ENCODE data around the gene USP3. TPM values are rescaled to one million over a fixed set of nuclear protein-coding genes. Genes with fewer than 3 reads are reported as not detected.
"Not testable (repeated sequence)": the region's sequence is repeated elsewhere in the genome, so short reads cannot be mapped to it uniquely, and the experiment has no call there.

USP3 gene
- total RNA-seq, 1 donor from 2014 or later: 13.7 TPM

DNA sequence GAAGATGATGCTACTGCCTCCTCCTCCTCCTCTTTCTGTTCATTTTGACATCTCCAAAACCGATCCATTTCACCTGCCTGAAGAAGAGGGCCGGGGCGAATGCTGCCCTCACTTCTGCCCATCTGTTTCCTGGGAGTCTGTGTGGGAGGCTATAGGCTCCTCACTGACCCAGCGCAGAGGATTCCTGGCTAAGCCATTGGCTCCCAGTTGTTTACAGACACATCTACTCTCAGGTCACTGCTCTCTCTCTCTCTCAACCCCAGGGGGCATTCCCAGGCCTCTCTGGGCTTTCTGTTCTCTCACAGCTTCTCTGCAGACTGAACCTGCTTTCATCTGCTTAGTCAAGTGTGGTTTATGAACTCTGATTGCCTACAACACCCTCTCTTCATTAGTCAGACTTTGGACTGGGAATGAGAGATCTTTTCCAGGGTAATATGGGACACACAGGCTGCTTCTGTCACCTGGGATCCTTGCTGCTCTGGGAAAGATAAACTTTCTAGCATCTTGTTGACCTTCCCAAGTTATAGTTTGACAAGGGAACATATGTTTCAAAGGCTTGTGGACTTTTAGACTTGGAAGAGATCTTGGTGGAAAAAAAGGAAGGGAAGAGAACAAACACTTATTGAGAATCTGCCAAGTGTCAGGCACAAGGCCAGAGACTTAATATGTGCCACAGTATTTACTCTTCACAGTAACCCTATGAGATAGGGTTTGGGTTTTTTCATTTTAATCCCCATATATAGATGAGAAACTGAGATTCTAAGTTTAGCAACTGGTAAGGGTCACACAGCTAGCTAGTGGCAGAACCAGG is 30.2 kb upstream of the USP3 start:
- intact Hi-C loops (cut with DNase I): no loop called here
- ATAC-seq (peak; percentile 28), DNase-seq (ENCODE audit: missing footprints) (no peak)

DNA sequence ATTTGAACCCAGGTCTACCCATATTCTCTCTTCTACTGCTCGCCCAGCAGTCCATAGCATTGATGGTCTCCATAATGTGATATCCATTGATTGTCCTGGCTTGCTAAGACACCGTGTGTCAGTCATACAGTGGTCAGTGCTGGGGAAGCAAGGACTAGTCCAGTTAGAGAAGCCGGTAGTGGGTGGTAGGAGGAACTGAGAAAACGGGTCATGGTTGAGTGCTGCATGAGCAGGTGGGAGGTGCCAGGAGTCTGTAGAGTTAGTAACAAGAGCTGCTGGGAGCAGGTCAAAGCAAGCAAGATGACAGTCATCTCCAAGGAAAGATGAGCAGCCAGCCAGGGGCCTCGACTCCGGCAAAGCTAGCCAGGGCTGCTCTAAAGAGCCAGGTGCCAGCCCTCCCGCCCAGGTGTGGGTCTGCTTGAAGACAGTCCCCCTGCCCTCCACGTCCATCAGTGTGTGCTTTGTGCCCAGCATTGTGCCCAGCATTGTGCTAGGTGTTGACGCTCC is 29.5 kb upstream of the USP3 start:
- DNase-seq (ENCODE audit: missing footprints): no peak
- peak; percentile 23 for ATAC-seq
- intact Hi-C loops (cut with DNase I): no loop called here

DNA sequence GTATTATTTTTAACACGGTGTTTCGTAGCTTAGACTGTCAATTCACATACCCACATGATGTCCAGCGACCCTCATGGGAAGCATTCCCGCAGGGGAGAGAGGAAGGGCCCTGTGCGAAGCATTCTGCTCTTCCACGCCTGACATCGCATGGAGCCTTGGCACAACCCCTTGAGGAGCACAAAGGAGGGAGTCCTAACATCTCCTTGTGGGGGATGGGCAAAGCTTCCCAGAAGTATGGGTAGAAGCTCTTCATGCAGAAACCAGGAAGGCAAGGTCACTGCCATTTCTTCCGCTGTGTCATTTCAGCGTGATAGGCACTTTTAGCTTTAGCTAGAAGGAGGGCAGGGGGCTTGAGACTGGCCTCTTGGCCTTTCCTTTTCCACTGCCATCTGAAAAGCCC is 28.7 kb upstream of the USP3 start:
- DNase-seq (ENCODE audit: missing footprints) (no peak), ATAC-seq (no peak)
- intact Hi-C loops (cut with DNase I): no loop called here

GRCh38 chr15:63476229-63476632 is 28.2 kb upstream of the USP3 start:
- ATAC-seq: no peak
- intact Hi-C loops (cut with DNase I): no loop called here
- DNase-seq (ENCODE audit: missing footprints): no peak

DNA sequence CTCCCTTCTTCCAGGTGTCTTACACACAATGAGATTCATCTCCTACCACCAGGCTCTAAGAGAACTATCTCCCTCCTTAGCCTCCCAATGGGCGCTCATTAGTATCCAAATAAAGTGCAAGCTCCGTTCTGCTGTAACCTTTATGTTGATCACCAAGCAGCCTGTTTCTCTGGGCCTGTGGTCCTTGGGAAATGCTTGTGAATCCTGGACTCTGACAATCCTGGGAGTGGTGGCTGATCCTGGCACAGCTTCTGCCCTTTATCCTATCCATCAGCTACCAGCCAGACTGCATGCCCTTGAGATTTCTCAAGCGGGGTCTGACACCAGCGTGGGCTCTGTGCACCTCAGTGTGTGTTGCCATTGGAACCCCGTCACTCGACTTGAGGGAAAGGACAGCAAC is 26.1 kb upstream of the USP3 start:
- DNase-seq (ENCODE audit: missing footprints): no peak
- intact Hi-C loops (cut with DNase I): no loop called here
- no peak for ATAC-seq

GRCh38 chr15:63480441-63480821 is 24.0 kb upstream of the USP3 start:
- ATAC-seq (no peak), DNase-seq (ENCODE audit: missing footprints) (no peak)
- intact Hi-C loops (cut with DNase I): no loop called here

- no peak for ATAC-seq
- intact Hi-C loops (cut with DNase I): no loop called here
- DNase-seq (ENCODE audit: missing footprints): no peak
These were observed 23.1 kb upstream of the USP3 start for GRCh38 chr15:63481105-63481810.

DNA sequence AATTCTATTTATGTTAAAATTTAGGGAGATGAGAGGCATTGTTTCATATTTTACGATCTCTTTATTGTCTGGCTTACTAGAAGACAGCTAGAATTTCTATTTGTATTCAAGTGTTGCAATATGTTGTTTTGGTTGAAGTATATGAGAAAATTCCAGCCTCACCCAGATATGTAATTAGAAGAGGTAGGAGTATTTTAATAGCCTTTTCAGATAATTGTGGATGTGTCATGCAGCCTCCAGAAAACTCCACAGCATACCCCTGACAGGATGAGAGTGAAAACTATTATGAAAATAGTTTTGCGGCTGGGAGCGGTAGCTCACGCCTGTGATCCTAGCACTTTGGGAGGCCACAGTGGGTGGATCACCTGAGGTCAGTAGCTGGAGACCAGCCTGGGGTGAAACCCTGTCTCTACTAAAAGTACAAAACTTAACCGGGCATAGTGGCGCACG is 21.5 kb upstream of the USP3 start:
- no peak for DNase-seq (ENCODE audit: missing footprints)
- intact Hi-C loops (cut with DNase I): no loop called here

GRCh38 chr15:63483521-63484371 is 20.6 kb upstream of the USP3 start:
- no peak for ATAC-seq
- intact Hi-C loops (cut with DNase I): no loop called here

More for the DNA sequence above, 21.5 kb upstream of the USP3 start:
- no peak for ATAC-seq

DNA sequence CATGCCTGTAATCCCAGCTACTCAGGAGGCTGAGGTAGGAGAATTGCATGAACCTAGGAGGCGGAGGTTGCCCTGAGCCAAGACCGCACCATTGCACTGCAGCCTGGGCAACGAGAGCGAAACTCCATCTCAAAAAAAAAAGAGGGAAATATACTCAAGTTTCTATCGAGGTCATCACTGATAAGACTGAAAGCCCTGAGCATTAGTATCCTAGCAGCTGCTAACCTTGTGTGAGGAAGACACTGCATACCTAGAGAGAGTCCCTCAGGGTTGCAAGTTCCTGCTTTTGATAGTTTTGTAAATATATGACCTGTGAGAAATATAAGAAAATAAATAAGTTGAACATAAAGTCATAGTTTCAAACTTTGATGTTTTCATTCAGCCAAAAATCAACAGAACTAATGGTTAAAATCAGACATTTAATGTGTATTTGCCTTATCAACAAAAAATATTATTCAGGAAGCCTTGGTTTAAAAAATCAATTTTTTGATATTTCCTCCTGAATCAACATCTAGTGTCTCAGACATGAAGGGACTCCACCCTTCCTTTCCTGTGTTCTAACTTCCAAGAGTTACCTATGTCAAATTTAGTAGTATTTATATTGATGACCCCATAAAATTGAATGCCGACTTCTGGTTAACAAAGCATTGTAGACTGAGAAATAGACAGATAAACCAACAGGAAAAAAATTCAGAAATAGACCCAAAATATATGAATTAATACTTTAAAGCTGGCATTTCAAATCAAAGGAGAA is 19.8 kb upstream of the USP3 start:
- intact Hi-C loops (cut with DNase I): no loop called here
- no peak for DNase-seq (ENCODE audit: missing footprints)
- no peak for ATAC-seq

More at GRCh38 chr15:63483521-63484371, 20.6 kb upstream of the USP3 start:
- DNase-seq (ENCODE audit: missing footprints): no peak

DNA sequence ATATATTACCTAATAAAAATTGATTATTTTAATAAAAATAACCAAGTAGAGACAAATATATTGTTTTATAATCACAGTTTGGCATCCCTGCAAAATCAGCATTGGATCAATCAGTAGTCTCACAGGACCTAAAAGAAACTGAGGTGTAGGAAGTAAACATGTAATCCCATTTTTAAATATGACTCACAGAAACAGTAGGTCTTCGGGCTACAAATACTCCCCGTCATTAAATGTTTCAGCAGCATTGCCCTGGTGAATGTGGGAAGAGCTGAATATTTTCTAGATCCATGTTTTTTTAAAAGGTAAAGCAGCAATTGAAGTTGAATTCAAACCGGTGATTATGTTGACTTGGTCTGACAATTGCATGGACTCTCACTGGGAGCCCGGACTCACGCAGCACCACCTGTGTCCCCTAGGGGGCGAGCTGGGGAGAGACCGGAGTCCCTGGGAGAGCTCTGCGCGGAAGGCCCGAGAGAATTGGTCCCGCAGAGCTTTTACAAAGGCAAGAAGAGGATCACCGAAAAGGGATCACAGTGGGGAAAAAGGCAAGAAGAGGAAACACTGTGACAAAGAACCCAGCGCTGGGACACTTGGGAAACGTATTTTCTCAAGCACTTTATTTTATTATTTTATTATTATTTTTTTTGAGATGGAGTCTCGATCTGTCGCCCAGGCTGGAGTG is 17.2 kb upstream of the USP3 start:
- intact Hi-C loops (cut with DNase I): loop anchor here (1.0 kb wide), 1 partner anchor 112 kb away; no protein-coding TSS in a partner anchor
- DNase-seq (ENCODE audit: missing footprints) (peak; percentile 94), ATAC-seq (peak; percentile 90)

DNA sequence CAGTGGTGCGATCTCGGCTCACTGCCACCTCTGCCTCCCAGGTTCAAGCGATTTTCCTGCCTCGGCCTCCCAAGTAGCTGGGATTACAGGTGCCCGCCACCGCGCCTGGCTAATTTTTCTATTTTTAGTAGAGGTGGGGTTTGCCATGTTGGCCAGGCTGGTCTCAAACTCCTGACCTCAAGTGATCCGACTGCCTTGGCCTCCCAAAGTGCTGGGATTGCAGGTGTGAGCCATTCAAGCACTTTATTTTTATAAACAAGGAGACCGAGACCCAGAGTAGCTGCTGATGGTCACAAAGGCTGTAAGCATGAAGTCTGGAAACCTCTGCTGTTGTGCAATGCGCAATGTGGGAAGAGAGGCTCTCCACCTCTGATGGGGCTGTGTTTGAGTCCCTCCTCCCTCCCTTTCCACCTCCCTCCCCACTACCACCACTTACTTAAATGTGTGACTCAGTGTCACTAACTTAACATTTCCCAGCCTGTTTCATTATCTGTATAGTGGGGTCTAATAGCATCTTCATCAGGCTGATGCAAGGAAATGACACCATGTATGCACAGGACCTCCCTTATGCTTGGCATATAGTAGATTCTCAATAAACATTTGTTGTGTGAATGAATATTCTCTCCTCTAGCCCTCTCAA is 16.5 kb upstream of the USP3 start:
- intact Hi-C loops (cut with DNase I): loop anchor here (1.0 kb wide), 1 partner anchor 111 kb away; no protein-coding TSS in a partner anchor
- not testable (repeated sequence) for ATAC-seq; DNase-seq (ENCODE audit: missing footprints)

GRCh38 chr15:63488398-63488960 is 15.9 kb upstream of the USP3 start:
- ATAC-seq: no peak
- intact Hi-C loops (cut with DNase I): no loop called here

DNA sequence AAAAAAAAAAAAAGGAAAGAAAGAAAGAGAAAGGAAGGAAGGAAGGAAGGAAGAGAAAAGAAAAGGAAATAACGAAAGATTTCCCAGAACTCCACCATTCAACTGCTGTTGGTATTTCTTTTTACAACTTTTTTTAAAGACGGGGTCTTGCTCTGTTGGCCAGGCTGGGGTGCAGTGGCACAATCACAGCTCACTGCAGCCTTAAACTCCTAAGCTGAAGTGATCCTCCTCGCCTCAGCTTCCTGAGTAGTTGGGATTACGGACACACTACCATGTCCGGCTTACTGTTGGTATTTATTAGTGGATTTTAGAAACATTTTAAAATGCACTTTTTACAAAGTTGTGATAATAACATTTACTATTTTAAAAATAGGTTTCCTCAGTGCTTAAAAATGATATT is 15.0 kb upstream of the USP3 start:
- no peak for ATAC-seq
- intact Hi-C loops (cut with DNase I): no loop called here

More at GRCh38 chr15:63488398-63488960, 15.9 kb upstream of the USP3 start:
- no peak for DNase-seq (ENCODE audit: missing footprints)

GRCh38 chr15:63490345-63491034 is 13.9 kb upstream of the USP3 start:
- intact Hi-C loops (cut with DNase I): no loop called here

More for the DNA sequence above, 15.0 kb upstream of the USP3 start:
- no peak for DNase-seq (ENCODE audit: missing footprints)

DNA sequence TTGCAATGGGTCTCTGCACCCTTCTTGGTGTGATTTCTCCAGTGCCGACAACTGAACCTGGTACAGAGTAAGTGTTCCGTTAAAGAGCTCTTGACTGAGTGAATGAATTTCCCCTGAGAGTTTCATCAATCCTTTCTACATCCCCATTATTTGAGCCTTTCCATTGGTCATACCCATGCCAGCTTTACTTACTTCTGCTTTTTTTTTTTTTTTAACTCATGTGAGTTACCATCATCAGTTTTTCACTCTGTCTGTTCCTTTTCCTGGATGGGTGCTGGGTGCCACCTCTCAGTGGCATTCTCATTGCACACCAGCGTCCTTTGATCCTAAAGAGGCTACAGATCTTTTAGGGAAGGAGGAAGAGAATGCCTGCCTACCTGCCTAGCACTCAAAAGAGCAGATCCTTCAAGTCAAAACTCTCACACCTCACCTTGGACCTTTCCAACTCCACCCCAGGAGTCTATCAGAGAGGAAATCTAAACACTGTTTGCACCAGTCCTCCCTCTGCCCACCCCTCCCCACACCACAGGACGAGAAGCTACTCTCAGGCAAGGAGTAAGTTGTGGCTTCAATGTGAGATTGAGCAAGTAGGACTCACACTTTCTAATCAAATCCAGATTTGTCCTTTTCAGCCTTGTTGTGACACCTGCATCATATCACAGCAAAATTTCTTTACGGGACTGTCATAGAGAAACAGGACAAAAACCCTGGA is 13.1 kb upstream of the USP3 start:
- ATAC-seq: peak; percentile 53
- intact Hi-C loops (cut with DNase I): no loop called here
- DNase-seq (ENCODE audit: missing footprints): no peak

More at GRCh38 chr15:63490345-63491034, 13.9 kb upstream of the USP3 start:
- peak; percentile 47 for ATAC-seq
- DNase-seq (ENCODE audit: missing footprints): no peak
